ENCODE measurements around the gene SSNA1. TPM values are rescaled to one million over a fixed set of nuclear protein-coding genes. Genes with fewer than 3 reads are reported as not detected.

The SSNA1 gene
- total RNA-seq, 6 experiments from 2014 or later = 21.5 to 53.3 (median 25.5) TPM

GRCh38 chr9:137158625-137159024 is 29.9 kb upstream of the SSNA1 start:
- 43% methylated on average over 1 of the region's 4 CpGs for WGBS (ENCODE audit: insufficient coverage, low coverage, low lambda C conversion rate, missing lambda C conversion rate)

GRCh38 chr9:137159105-137160053 is 29.1 kb upstream of the SSNA1 start:
- intact Hi-C loops (cut with DNase I) = loop anchor here in 1 of 2 donors (10.0 kb wide), 1 partner anchor 615 kb away; no protein-coding TSS in a partner anchor
- DNase-seq (no peak), ATAC-seq (no peak)
- H3K27ac ChIP-seq = no peak overlapping the region
- 22% methylated on average over 9 of the region's 14 CpGs for WGBS (ENCODE audit: insufficient coverage, low coverage, low lambda C conversion rate, missing lambda C conversion rate)
- no peaks in the 10 kb centered on the region for H3K36me3 ChIP-seq
- H3K27me3 ChIP-seq = peaks cover 6 to 28% of the 10 kb centered on the region in 2 donors
- no peak overlapping the region for H3K4me3 ChIP-seq
- no peaks in the 10 kb centered on the region for H3K9me3 ChIP-seq
- peaks cover 0 to 6% (median 0%) of the 10 kb centered on the region in 4 donors for H3K4me1 ChIP-seq
- TF ChIP-seq POLR2A (IDR thresholded peaks at IDR 0.05) = no peak
- no peak for TF ChIP-seq CTCF (IDR thresholded peaks at IDR 0.05)

More at GRCh38 chr9:137158625-137159024, 29.9 kb upstream of the SSNA1 start:
- Histone ChIP-seq H3K9me3 (no peaks in the 10 kb centered on the region), H3K27me3 (peaks cover 6 to 24% of the 10 kb centered on the region in 2 donors), H3K36me3 (no peaks in the 10 kb centered on the region), H3K27ac (no peak overlapping the region), H3K4me1 (peaks cover 0 to 6% (median 0%) of the 10 kb centered on the region in 4 donors), H3K4me3 (no peak overlapping the region)
- intact Hi-C loops (cut with DNase I) = no loop called here
- ATAC-seq (no peak), DNase-seq (no peak)
- TF ChIP-seq POLR2A (IDR thresholded peaks at IDR 0.05) (no peak), CTCF (IDR thresholded peaks at IDR 0.05) (no peak)

- Histone ChIP-seq H3K27ac (no peak overlapping the region), H3K4me3 (no peak overlapping the region), H3K4me1 (peaks cover 0 to 6% (median 0%) of the 10 kb centered on the region in 4 donors), H3K36me3 (no peaks in the 10 kb centered on the region), H3K27me3 (peaks cover 6 to 32% of the 10 kb centered on the region in 2 donors), H3K9me3 (no peaks in the 10 kb centered on the region)
- ATAC-seq = no peak
- TF ChIP-seq CTCF (IDR thresholded peaks at IDR 0.05) (no peak), POLR2A (IDR thresholded peaks at IDR 0.05) (no peak)
- 52% methylated on average over 12 of the region's 17 CpGs for WGBS (ENCODE audit: insufficient coverage, low coverage, low lambda C conversion rate, missing lambda C conversion rate)
- intact Hi-C loops (cut with DNase I) = loop anchor here in 1 of 2 donors (10.0 kb wide), 1 partner anchor 615 kb away; no protein-coding TSS in a partner anchor
- no peak for DNase-seq
Measured at GRCh38 chr9:137160054-137160425, 28.4 kb upstream of the SSNA1 start.

- peaks cover 6 to 41% of the 10 kb centered on the region in 2 donors for H3K27me3 ChIP-seq
- intact Hi-C loops (cut with DNase I) = loop anchor here in 1 of 2 donors (10.0 kb wide), 1 partner anchor 614 kb away; no protein-coding TSS in a partner anchor
Measured at GRCh38 chr9:137160716-137161557, 27.5 kb upstream of the SSNA1 start.

More at GRCh38 chr9:137160716-137161557, 27.5 kb upstream of the SSNA1 start:
- no peaks in the 10 kb centered on the region for H3K36me3 ChIP-seq
- H3K4me3 ChIP-seq = no peak overlapping the region
- no peak for DNase-seq
- H3K4me1 ChIP-seq = peaks cover 0 to 6% (median 0%) of the 10 kb centered on the region in 4 donors
- 23% methylated on average over 13 of the region's 56 CpGs for WGBS (ENCODE audit: insufficient coverage, low coverage, low lambda C conversion rate, missing lambda C conversion rate)
- no peak for ATAC-seq
- H3K9me3 ChIP-seq = no peaks in the 10 kb centered on the region
- TF ChIP-seq POLR2A (IDR thresholded peaks at IDR 0.05) = no peak
- no peak for TF ChIP-seq CTCF (IDR thresholded peaks at IDR 0.05)
- H3K27ac ChIP-seq = no peak overlapping the region
